Left forelimb (tissue), 1 donor: ENCODE measurements around the gene ZACN.
A peak's percentile ranks its signal among the peaks of the same experiment; 100 is the strongest.

Experiments used
- DNase-seq: peaks from one replicate; pipeline ENCODE4 v3.0.0-alpha.2; 2018; ENCODE audit warnings: low spot score

Gene ZACN

DNA sequence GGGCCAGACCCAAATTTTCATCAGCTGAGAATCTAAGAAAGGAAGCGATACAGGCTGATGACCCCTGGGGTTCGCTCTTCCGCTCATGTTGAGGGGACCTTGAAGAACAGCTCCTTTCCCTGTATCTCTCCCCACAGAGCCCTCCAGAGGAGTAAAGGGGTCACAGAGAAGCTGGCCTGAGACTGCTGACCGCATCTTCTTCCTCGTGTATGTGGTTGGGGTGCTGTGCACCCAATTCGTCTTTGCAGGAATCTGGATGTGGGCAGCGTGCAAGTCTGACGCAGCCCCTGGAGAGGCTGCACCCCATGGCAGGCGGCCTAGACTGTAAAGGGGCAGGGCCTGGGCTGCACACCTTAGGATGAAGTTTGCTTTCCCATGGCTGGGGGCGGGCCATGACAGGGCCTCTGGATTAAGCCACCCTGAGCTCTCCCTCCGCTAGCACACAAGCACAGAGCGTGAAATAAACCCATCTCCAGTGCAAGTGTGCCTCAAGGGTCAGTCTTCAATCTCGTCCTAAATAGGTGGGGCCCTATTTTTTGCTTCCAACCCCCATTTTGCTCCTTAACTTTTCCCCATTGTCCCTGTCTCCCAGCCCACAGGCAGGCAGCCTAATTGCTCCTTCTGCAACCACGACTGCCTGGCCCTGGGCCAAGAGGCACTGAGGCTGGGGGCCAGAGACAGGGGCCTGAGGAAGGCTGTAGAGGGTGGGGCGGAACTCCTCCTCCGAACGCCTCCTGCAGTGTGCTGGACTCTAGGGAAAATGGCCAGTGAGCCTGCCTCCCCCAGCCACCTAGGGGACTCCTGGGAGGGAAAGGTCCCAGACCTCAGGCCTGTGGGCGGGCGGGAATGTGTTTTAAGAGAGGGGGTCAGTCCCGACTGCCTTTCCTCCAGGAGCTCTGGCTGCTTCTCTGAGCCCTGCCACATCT, 3.6 kb downstream of the ZACN start:
- DNase-seq = peak; percentile 68

DNA sequence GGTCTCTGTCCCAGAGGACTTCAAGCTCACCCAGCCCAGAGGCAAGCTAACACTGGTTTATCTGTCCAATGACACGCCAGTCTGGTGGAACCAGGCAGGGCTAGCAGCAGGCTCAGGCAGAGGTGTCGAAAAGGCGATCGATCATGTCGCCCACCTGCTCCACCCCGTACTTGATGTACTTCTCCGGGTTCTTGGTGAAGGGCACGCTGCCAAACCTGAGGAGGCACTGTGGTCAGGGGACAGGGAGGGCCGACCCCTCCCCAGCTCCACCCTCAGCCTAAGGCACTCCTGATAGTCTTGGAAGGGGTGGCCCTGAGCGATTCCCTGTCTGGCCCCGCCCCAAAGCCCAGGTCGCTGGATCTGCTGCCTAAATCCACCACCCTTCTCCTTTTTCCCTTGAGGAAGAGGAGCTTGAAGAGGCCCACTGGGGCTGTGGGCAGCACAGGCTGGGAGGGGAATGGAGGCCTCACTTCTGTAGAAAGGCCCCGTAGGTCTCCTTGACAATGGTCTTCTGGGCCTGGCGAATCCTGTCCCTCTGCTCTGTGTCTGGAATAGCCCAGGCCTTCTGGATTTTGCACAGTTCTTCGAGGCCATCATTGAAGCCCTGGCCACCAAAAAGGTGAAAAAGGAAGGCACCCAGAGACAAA, 4.7 kb downstream of the ZACN start:
- DNase-seq = peak; percentile 60

DNA sequence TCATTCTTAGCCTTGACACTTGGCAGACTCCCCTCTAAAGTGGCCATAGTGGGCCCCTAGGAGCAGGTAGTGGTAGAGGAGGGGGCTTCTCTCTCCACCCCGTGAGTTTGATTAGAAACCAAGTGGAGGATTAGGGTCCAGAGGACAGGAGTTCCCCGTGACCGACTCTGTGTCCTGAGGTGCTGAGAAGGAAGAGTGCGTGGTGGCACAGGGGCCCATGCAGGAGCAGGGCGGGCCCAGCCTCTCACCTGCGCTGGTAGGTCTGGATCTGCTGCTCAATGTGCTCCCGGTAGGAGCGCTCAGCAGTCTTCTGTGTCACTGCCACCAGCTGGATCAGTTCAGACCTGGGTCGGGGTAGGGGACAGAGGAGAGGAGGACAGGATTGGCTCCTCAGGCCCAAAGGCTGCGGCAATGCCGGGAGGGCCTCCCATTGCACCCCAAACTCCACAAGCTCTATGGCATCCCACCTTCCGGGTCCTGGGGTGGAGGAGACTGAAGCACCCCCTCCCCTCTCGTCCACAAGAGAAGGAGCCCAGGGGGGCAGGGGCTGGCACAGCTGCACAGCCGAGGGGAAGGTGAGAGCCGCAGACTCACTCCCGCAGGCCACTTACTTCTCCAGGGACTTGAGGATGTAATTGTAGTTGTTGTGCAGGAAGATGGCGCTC, 6.2 kb downstream of the ZACN start:
- no peak for DNase-seq

DNA sequence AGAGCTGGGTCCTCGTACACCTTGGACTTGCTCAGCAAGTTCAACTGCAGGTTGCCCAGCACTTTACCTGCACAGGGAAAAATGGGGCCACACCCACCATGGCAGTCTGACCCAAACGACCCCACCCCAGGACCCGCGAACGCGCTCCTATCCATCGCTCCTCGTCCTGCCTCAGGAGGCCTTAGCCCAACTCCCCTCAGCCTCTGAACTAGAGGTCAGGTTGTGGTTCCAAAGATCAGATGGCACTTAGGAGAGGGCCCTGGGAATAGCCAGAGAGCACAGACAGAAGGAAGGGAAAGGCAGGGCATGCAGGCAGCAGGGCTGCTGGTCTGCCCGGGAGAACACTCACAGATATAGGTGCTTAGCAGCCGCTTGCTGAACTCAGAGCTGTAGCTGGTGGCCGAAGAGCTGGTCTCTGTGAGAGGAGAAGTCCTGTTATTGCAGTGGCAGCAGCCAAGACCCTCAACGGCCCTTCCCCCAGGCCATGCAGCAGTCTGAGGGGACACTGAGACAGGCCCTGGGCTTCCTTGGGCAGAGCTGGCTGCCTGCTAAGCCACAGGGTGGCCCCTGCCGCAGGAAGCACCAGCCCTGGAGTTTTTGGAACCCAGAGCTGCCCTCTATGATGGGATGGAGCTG, 6.9 kb downstream of the ZACN start:
- DNase-seq = no peak

DNA sequence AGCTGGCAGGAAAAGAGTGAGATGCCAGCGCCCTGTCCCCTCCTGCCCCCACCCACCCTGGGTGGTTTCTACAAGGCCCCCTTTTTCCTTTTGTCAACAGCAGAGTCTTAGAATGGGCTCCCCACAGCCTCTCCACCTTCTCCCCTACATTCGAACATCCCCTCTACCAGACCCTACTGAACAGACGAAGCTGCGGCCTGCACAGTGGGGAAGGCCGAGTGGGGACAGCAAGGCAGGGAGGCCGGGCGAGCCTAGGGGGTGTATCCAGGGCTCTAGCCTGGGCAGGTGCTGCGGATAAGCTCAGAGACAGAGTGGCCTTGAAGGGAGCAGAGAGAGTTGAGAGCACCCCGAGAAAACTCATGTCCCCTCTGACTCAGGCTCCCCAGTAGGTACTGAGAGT, 7.4 kb downstream of the ZACN start:
- DNase-seq = no peak

DNA sequence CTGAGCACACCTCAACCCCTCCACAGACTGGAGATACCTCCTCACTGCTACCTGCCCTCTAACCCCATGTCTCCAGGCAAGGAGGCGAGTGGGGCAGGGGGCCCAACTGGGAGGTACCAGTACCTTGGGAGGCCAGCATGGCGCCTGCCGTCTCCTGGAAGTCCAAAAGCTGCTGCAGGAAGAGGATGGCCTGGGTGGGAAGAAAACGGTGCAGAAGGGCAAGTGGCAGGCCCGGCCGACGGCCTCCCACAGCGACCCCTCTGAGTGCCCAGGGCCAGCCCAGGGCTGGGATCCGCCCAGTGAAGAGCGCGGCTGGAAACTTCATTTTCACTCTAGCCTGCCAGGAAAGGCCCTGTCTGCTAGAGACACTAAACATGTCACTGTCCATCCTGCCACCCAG, 8.5 kb downstream of the ZACN start:
- DNase-seq = no peak

DNA sequence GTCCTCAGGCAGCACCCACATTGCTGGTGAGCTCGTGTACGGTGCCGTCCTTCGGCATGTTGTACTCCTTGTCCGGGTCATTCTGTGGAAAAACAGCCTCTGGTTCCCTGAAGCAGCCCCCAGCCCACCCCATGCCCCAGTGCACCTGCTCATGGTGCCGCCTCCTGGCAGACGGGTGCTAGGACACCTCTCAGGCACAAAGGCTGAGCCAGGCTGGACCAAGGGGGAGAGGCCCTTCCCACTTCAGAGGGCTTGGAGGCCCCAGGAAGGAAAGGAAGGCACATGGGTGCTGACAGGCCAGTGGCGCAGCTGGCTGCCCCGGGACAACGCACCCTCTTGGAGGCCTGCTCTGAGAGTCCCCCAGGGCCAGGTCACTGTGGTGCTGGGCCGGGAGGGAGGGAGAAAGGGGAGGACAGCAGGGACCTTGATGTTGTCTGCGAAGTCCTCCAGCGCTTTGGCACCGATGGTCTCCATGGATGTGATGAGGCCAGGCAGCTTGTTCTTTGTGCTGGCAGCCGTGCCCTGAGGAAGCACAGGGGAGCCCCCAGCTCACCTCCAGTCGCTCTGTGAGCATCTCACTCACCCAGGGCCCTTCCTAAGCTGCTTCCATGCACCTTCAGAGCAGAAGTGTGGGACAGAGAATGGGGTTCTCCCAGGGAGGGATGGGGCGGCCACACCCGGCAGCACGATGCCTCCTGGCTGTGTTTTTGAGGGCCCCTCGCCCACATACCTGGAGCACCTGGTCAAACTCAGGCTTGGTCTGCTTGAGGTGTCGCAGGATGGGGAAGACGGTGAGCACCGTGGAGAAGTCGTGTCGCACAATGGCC, 9.3 kb downstream of the ZACN start:
- DNase-seq = no peak

DNA sequence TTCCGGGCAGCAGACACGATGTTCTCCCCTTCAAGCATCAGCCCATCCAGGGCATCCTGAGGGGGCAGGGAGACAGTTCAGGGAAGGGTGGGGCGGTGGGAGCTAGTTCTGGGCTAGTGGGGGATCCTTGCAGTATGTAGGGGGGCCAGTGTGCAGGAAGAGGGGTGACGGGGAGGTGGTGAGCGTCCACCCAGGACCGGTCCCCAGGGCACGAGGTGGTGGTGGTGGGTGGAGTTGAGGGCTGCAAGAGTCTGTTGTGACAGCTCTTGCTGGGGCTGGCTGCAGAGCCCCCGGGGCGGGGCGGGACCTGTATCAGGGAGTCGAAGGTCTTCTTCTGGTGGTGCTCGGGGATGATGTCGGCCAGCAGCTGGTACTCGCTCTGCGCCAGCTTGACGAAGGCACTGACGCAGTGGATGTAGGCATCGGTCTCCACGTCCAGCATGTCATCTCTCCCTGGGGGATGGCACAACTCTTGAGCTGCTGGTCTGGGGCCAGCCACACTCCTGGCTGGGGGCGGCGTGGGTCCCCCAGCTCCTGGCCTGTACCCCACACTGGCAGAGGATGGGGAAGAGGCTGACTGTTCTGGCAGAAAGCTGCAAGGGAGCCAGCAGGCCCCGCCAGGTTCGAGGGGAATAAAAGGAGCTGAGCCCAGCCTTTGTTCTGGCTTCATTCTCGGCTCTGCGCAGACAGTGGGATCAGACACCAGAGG, 10.0 kb downstream of the ZACN start:
- no peak for DNase-seq

DNA sequence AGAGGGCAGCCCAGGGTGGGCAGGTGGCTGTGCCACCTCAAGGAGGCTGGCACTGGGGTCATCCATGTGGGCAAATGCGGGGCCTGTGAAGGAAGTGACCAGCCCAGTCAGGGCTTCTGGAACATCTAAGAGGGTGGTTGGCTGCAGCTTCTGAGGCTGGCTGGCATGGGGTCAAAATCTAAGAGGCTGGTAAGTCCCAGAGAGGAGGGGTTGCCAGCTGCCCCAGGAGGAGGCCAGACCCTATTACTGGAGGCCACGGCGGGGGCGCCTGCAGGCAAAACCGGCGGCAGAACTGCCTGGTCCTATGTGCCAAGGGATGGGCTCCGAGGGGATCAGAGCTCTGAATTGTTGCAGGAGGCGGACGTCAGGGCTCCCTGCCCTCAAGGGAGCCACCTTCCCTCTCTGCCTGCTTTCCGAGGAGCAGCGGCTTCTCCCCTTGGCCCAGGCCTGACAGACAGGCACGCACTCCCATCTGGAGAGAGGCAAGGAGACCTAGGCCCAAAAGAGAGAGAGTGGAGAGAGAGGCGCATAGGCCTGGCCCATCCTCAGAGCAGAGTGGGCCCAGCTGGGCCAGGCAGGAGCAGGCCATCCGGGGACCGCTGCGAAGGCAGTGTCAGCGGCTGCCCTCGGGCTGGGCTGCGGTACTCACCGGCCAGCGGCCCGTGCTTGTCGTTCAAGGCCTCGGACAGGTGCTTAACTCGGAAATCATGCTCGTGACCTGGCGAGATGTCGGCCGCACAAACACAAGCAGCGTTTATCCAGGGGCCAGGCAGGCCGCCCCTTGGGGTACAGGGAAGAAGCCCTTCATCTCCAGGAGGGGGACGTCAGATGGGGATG, 10.9 kb downstream of the ZACN start:
- no peak for DNase-seq

DNA sequence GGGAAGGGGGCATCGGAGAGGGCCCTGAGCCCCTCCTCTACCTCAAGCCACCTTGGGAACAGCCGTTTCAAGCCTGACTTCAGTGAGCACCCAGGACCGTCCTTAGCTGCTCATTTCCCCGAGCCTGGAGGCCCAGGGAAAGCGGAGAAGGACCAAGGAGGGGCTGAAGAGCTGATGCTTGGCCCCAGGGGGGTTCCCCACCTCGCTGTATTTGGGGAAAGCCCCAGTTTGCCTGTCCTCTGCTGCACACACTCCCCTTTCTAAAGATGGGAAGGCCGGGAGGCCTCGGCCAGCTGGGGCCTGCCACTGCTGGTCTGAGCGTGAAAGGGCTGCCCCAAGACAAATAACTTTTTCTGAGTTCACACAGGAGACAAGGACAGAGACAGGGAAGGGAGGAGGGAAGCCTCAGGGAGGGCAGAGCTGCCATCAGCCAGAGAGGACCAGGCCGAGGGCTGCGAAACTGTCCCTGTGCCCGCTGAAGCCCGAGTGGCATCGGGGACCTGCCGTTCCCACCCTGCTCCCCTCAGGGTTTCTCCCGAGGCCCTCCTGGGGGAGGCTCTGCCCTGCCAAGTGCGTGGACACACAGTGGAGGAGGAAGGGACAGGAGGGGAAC, 11.6 kb downstream of the ZACN start:
- DNase-seq = no peak

DNA sequence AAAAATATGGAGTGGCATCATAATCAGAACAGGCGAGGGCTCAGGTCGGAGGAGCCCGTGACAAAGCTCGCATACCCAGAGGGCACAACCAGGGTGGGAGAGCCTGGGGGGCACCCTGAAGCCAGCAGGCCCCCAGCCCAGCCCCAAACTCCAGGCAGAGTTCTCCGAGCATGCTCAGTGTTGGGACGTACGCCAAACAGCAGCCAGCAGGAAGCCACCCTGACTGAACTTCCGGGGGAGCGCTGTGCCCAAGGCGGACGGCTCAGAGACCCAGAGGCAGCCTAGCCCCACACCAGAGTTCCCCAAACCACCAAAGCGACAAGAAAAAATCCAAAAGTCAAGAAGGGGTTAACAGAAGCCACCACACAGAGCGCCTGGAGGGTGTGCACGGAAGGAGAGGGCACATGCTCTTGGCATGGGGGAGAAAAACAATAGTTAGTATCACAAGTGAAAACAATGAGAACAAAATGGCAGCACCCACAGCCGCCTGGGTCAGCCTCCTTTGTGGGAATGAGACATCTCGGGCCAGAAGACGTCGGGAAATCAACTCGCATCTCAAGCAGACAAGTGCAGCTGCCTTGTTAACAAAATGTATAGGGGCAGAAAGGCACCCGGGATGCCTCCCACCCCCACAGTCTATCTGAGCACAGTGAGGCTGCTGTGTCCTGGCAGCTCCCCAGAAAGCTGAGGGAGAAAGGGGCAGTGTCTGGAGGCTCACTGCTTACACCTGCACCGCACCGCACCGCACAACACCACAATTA, 12.7 kb downstream of the ZACN start:
- no peak for DNase-seq

DNA sequence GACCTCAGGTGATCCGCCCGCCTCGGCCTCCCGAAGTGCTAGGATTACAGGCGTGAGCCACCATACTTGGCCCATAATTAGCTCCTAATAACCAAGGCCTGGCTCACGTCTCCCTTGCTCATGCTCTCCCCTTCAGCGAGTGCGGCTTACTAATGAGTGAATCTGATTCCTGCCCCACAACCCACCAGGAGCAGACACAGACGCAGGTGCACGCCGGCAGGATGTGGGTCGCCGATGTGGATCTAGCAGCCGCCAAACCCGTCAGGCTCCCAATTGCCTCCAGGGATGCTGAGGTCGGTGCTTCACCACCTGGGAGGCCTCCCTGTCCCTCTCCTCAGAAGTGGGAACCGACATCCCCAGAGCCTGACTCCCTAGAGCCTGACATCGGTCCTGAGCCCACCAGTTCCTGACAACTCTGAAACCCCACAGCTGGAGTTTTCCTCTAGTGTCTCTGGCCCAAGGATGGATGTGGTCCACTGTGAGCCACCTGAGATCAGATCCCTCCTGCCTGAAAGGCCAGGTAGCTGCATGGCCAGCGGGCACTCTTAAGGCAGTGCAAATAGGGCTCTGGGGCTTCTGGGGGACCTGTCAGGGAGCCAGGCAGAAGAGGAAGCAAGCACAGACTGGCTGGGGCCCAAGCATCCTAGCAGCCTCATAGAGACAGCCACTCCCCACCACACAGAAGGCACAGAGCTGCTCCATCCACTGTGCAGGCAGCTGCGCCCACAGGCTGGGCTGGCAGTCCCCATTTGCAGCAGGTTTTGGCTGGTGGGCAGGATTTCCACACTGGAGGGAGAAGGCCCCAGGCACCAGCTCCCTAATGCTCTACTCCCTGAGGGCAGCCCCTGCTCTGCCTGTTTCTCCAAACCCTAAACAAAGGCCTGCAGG, 13.8 kb downstream of the ZACN start:
- no peak for DNase-seq

DNA sequence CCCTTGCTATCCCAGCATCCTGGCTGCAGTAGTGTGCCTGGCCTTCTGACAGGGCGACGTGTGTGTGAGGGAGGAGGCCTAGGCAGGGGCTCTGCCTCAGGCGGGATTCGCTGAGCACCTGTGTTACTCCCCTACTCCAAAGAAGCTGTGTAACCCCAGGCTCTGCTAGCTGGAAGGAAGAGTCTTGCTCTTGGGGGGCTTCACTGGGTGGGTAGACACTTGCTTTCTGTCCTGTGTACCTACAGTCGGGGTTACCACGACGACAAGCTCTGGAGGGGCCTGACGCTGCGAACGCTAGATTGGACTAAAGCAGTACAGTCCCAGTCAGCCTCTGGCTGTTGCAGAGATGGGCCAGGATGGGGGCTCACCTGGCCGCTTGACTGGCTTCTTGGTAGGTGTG, 15.1 kb downstream of the ZACN start:
- DNase-seq = no peak

DNA sequence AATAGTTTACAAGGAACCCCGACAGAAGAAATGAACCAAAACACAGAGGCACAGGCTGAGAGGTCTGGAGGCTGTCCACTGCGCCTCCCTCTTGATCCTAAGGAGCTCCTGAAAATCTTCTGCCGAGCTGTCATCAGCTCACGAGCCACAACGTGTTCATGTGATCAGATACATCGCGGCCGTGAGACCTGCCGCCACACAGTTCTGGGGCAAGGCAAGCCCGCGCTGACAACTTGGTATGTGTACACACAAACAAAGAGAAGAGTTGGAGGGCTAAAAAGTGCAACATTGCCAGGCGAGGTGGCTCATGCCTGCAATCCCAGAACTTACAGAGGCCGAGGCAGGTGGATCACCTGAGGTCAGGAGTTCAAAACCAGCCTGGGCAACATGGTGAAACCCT, 17.0 kb downstream of the ZACN start:
- DNase-seq = no peak

DNA sequence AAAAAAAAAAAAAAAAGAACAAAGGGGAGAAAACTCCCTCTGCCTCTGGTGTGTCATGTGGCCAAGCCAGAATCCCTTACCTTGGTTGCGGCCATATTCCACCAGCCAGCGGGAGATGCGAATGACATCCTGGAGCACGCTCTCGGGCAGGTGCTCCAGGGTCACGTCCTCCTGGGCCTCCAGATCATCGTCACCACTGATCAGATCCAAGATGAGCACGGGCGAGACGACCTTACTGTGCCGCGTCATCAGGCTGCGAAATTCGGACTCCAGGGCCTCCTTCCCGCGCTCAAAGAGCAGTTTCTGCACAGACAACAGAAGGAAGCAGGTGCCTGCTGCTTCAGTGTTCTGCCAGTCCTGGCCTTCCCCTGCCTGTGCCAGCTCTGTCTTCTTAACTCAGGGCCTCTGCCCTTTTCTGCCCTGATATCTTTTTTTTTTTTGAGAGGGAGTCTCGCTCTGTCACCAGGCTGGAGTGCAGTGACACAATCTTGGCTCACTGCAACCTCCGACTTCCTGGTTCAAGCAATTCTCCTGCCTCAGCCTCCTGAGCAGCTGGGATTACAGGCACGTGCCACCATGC, 18.8 kb downstream of the ZACN start:
- no peak for DNase-seq

DNA sequence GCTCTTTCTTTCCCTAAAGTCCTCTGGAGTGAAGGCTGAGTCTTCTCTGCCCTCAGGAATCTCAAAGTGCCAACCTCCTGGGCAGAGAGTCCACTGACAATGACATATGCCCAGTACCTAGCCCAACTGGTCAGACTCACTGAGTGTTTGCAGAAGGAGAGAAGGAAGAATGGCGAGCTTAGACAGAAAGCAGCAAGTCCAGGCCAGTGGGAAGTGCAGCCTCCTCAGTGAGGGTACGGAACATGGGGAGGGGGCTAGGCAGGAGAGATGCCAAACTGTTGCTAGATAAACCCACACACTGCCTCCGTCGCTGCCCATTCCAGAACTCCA, 23.9 kb downstream of the ZACN start:
- no peak for DNase-seq

DNA sequence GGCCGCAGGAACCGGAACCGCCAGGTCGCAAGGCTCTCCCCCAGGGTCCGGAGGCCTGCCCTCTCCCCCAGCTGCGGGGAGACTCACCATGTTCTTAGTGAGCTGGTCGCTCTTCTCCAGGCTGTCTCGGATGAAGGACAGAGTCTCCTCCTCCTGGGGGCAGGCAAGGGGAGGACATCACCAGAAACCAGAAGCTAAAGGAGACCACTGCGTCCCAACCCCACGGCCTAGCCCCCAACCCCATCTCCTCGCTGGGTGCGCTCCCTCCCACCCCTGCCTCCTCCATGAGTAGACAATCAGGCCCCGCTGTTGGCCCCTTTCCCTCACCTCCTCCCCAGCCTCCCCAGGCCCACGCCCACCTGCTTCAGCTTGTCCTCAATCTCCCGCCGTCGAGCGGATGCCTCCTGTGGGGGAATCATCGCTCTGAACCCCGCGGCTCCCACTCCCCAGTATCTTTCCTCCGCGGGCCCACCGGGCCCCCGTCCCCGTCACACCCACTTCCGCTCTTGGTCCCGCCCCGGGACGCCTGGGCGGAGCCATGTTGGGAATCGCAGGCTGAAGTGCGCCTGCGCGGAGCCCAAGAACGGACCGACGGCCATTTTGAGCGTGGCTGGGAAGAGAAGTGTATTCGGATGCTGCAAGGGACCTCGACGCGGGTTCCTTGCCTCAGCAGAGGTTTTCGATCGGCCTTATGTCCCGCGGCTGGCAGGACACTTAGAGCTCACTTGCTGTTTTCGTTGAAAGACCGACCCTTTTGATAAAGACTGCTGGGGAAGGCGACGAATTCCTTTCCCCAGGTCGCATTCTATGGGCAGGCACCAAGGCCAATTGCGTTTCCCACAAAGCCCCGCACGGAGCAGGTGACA, 24.5 kb downstream of the ZACN start, which contains the start of gene EXOC7:
Gene EXOC7 (minus strand): TSS at position 514 of the 866 bp plus-strand sequence. CDS start 95 bp downstream, at position 419.
- DNase-seq = peak; percentile 94
